NCI-H748 (cell line): ENCODE data around the gene GDAP2.
A peak's percentile ranks its signal among the peaks of the same experiment; 100 is the strongest.
"Not testable (repeated sequence)": the region's sequence is repeated elsewhere in the genome, so short reads cannot be mapped to it uniquely, and the experiment has no call there.

Experiments
- DNase-seq: peaks from one replicate; lab custom pipeline; 2025; ENCODE audit not compliant: unreplicated experiment; lab: John Stamatoyannopoulos, UW

The GDAP2 gene

GRCh38 chr1:117902944-117903343 lies 26.5 kb downstream of the GDAP2 start:
- DNase-seq = no peak

GRCh38 chr1:117899801-117900200 lies 29.6 kb downstream of the GDAP2 start:
- DNase-seq = no peak

DNA sequence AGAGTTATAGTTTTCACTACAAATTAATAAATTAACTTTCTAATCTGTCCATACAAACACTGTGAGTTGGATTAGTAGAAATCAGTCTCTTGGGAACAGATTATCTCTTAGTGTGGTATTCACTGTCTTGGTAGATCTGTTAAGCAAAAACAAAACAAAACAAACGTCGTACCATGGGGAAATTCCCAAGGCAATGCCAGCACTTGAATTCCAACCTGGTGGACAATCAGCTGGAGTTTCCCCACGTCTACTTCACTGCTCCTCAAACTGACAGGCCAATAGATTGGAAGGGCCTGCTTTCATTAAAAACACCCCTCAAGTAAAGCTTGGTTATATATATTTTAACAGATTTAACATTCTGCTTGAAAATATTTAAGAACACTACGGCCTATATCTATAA lies 31.9 kb downstream of the GDAP2 start:
- no peak for DNase-seq

DNA sequence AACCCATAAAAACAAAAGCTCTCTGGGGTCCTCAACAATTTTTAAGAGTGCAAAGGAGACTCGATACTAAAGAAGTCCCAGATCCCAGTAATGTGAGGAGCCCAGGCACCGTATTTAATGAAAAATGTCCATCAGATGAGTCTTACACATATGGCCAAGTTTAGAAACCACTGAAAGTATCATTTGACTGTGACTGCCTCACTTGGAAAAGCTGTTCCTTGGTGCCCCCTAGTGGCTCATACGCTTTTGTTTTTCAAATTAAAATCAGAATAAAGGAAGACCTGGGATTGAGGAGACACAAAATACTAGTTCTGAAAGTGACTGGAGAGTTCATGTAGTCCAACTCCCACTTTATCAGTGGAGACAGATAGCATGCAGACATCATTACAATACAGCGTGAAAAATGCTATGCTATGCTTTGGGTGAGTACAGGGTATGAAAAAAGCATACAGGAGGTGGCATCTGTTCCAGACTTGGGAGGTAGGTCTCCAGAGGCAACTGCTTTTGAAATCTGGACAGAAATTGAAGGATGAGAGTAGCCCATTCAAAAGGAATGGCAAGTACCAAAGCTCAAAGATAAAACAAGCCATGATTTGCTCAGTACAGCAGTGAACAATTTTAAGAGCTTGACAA lies 33.8 kb downstream of the GDAP2 start:
- DNase-seq = peak; percentile 65

DNA sequence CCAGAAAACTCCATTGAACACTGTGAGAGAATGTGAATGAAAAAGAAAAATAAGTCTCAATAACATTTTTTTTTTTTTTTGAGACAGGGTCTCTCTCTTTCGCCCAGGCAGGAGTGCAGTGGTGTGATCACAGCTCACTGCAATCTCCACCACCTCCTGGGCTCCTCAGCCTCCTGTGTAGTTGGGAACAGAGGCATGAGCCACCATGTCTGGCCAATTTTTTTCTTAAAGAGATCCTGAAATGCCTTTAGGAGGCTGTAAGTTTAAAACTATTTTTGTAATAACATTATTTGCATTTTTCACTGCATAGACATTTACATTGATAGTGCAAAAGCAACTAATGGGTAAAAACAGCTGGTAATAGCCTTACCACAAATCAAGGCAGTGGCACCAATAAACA lies 35.3 kb downstream of the GDAP2 start:
- DNase-seq = no peak

- no peak for DNase-seq
Measured at GRCh38 chr1:117892512-117892911, 36.9 kb downstream of the GDAP2 start.

GRCh38 chr1:117890452-117890851 lies 39.0 kb downstream of the GDAP2 start:
- DNase-seq = no peak

GRCh38 chr1:117886101-117886795 lies 43.2 kb downstream of the GDAP2 start:
- DNase-seq = no peak

DNA sequence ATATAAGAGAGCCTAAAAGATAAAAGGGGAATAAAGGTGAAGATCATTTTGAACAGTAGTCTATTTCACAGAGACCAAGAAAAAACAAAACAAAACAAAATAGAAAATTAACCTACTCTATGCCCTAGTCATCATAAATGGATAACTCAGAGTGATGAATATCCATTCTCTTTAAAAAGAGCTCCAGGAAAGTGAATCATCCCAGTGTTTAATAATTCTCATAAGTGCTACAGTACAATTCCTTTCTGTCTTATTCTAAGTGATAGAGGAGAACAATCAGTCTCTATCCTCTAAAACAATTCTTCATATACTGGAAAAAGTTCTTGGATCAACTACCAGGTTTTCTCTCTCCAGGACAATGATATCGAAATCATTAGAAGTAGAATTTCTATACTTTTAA lies 45.8 kb downstream of the GDAP2 start:
- no peak for DNase-seq

DNA sequence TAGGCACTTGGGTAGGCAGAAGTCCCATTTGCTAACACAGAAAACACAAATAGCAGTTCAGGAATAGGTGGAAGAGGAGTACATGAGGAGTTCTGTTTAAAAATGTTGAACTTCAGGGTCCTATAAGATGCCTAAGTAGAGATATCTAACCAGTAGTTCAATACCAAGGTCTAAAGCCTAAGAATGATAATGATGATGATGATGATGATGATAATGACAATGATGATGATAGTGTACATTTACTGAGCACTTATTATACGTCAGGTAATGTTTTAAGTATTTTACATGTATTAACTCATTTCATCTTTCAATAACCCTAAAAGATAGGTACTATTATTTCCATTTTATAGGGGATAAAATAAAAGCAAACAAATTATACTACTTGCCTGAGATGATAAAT lies 50.1 kb downstream of the GDAP2 start:
- no peak for DNase-seq

DNA sequence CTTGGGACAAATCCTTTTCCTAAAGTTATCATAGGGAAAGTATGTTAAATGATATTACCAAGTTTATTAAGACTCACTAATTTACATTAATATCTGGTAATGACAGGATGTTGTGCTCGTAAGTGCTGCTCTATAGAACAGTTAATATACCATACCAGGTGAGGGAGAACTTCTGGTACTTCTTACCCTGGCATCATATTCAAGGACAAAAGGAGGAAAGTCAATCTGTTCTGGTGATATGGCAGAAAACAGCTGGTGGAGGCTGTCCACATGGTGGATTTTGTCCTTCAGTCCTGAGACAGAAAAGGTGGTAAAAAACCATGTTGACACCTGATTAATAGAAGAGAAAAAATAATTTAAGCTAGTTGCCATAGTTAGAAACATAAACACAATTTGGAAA lies 51.6 kb downstream of the GDAP2 start:
- no peak for DNase-seq

DNA sequence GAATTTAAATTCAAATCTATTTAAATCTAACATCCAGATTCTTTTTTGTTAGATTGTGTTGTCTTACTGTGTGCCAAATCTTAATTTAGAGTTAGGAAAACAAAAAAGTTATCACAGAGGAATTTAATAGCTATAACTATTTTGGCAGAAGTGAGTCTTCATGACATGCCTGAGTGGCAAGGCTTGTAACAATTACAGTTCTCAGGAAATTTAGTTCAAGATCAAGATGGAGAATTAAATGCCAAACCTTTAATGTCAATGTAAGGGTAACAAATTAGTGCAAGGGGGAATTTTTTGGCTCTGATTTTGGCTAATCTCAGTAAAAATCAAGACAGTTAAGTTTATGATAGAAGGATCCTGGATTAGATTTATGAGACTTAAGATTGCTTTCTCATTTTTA lies 58.4 kb downstream of the GDAP2 start:
- DNase-seq = no peak

DNA sequence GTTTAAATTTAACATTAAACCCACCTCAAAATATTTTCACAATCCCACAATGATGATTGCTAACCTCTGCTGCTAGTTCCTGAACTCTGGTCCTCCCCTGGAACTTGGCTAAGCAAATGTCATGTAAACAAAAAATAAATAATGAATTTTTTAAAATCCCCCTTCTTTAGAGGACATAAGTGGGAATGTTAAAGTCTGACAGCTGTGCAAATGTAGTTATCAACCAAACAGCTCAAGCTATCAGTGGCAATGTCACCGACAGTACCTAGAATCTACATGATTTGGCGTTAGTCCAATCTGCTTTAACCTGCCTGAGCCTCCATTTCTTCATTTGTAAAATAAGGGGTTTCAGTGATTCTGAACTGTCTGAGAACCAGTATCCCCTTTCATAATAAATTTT lies 67.7 kb downstream of the GDAP2 start:
- DNase-seq = no peak

DNA sequence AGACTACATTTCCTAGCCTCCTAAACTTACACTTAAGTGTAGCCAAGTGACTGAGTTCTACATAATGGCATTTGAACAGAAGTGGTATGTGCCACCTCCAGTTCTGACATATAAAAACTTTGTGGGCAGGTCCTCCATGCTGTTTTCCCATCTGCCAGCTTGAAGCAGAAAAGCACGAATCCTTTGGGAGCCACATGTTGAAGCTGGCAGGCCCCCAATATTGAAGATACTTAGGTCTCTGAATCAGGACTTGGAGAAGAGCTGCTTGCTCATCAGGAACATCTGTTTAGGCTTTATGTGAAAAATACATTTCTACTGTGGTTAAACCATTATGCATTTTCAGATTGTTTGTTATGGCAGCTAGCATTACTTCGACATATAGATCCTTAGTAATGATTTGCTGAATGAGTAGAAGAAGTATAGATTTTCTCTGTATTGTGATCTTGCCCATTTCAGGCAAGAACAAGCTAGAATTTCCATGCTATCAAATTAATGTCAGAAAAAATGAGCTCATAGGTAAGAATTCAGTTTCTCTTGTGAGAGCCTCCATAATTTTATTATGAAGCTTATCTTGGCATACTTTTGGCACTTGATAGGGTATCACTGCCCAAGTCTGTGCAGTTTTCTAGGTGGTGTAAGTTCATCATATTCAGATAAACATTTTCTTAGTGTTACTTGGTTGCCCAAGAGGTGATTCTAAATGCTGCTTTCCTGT lies 68.4 kb downstream of the GDAP2 start:
- no peak for DNase-seq

GRCh38 chr1:117859901-117860300 lies 69.5 kb downstream of the GDAP2 start:
- DNase-seq = no peak

GRCh38 chr1:117857418-117857817 lies 72.0 kb downstream of the GDAP2 start:
- peak; percentile 42 for DNase-seq

DNA sequence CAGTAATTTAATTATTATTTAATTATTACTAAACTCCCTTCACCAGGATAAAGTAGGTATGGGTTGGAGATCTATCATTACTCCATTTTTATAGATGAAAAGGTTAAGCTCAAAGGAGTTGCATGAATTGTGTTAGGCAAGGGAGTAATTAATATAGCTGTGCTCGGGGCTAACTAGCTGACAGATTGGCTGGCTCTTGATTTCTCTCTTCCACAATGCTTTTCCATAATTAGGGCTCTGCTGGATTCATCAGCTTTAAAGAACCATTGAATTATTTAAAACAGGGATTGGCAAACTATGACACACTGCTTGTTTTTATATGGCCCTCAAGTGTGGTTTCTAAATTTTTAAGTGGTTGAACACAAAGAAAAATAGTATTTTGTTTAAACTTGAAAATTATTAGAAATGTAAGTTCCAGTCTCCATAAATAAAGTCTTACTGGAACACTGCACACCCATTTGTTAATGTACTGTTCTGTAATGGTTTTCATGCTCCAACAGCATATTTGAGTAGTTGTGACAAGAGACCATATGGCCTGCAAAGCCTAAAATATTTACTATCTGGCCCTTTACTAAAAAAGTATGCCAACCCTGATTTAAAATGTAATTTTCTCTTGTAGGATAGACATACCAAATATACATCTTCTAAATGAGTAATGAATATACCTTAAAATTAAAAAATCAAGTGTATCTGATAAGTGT lies 76.4 kb downstream of the GDAP2 start:
- no peak for DNase-seq

DNA sequence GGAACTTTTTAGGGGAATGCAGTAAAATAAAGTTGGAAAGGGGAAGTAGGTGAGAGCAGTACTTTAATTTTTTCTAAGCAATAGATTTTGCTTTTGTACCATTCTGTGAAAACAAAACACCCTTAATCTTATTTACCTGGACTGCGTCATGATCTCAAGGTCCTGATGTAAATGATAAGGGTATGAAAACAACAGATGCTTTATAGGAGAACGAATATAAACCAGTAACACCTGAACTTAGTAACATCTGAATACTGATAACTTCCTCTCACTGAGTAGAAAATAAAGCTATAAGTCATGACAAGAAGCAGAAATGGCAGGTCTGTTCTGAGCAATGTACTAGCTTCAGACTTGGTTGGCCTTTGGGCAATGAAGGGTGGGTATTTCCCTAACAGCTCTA lies 77.7 kb downstream of the GDAP2 start:
- DNase-seq = no peak

- DNase-seq = no peak
Measured at GRCh38 chr1:117846674-117847425, 82.6 kb downstream of the GDAP2 start.

- DNase-seq = not testable (repeated sequence)
Measured at GRCh38 chr1:117844478-117844877, 84.9 kb downstream of the GDAP2 start.

DNA sequence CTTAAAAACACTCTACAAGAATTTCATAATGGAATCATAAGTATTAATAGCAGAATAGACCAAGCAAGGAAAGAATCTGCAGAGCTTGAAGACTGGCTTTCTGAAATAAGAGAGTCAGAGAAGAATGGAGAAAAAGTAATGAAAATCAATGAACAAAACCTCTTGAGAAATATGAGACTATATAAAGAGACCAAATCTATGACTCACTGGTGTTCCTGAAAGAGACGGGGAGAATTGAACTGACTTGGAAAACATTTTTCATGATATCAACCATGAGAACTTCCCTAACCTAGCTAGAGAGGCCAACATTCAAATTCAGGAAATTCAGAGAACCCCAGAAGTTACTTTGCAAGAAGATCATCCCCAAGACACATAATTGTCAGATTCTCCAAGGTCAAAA lies 85.6 kb downstream of the GDAP2 start:
- no peak for DNase-seq
